GM18909 (cell line): ENCODE results near the gene DOCK10.
A peak's percentile ranks its signal among the peaks of the same experiment; 100 is the strongest.
"Not testable (repeated sequence)": the region's sequence is repeated elsewhere in the genome, so short reads cannot be mapped to it uniquely, and the experiment has no call there.

Source experiments
- ATAC-seq: cut with Tn5 transposase; IDR thresholded peaks from one replicate; pipeline ENCODE4 v1.9.1; 2021; ENCODE audit warnings: mild to moderate bottlenecking; ENCODE audit not compliant: unreplicated experiment, poor library complexity

The DOCK10 gene

GRCh38 chr2:224927011-224927410 lies 115.3 kb downstream of the DOCK10 start:
- no peak for ATAC-seq

- no peak for ATAC-seq
Measured at GRCh38 chr2:224925810-224926100, 116.5 kb downstream of the DOCK10 start.

- ATAC-seq: no peak
Measured at GRCh38 chr2:224925061-224925809, 117.0 kb downstream of the DOCK10 start.

GRCh38 chr2:224924631-224925030 lies 117.6 kb downstream of the DOCK10 start:
- no peak for ATAC-seq

GRCh38 chr2:224922142-224922727 lies 120.0 kb downstream of the DOCK10 start:
- peak; percentile 81 for ATAC-seq

GRCh38 chr2:224919472-224920110 lies 122.7 kb downstream of the DOCK10 start:
- ATAC-seq: no peak

GRCh38 chr2:224918626-224919471 lies 123.4 kb downstream of the DOCK10 start:
- ATAC-seq: no peak

GRCh38 chr2:224917246-224917645 lies 125.0 kb downstream of the DOCK10 start:
- not testable (repeated sequence) for ATAC-seq

GRCh38 chr2:224915136-224915535 lies 127.1 kb downstream of the DOCK10 start:
- no peak for ATAC-seq

- no peak for ATAC-seq
Measured at GRCh38 chr2:224910574-224910925, 131.7 kb downstream of the DOCK10 start.

GRCh38 chr2:224909885-224910573 lies 132.2 kb downstream of the DOCK10 start:
- ATAC-seq: peak; percentile 76

- no peak for ATAC-seq
Measured at GRCh38 chr2:224908818-224909217, 133.4 kb downstream of the DOCK10 start.

- ATAC-seq: no peak
Measured at GRCh38 chr2:224904381-224904780, 137.9 kb downstream of the DOCK10 start.

- no peak for ATAC-seq
Measured at GRCh38 chr2:224903621-224904020, 138.6 kb downstream of the DOCK10 start.

- ATAC-seq: no peak
Measured at GRCh38 chr2:224901121-224901676, 141.1 kb downstream of the DOCK10 start.

- no peak for ATAC-seq
Measured at GRCh38 chr2:224895377-224895776, 146.9 kb downstream of the DOCK10 start.

- ATAC-seq: peak; percentile 91
Measured at GRCh38 chr2:224894356-224894755, 147.9 kb downstream of the DOCK10 start.

GRCh38 chr2:224893848-224894247 lies 148.4 kb downstream of the DOCK10 start:
- peak; percentile 25 for ATAC-seq

GRCh38 chr2:224892574-224893204 lies 149.6 kb downstream of the DOCK10 start:
- no peak for ATAC-seq

GRCh38 chr2:224890372-224890771 lies 151.9 kb downstream of the DOCK10 start:
- ATAC-seq: no peak
